ENCODE results near the gene BZW2. TPM values are rescaled to one million over a fixed set of nuclear protein-coding genes. Genes with fewer than 3 reads are reported as not detected.
A peak's percentile ranks its signal among the peaks of the same experiment; 100 is the strongest.
"Not testable (repeated sequence)": the region's sequence is repeated elsewhere in the genome, so short reads cannot be mapped to it uniquely, and the experiment has no call there.

Gene BZW2
- total and polyA plus RNA-seq, 7 donors: 83.7 to 163 (median 133) TPM

DNA sequence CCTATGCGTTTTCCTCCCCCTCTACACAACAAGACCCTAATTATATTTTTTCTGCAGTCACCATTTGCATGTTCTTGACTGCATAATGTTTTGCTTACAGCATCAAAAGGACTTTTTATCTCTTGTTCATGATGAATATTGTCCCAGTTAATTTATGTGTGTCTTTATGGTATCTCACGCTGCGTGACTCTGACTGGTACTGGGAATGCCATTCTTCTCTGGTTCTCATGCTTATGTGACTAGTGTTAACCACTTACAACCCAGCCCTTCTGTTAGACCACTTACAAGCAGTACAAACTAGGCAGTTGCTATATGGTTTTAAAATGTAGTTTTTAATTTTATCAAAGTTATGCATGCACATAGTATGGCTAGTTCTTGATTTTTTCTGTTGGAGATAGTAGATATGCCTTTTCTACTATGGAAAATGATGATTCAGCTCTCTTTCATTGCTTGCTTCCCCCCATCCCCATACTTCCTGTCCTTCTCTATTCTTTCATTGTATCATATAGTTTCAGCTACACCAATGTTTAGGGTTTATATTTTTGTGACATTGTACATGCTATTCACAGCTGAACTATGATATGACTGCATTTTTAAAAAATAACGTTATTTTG, 24.9 kb downstream of the BZW2 start:
- WGBS, 3 donors: 94 to 97% (median 96%) methylated on average over 4 of the region's 4 CpGs
- TF ChIP-seq, protein P1, sequence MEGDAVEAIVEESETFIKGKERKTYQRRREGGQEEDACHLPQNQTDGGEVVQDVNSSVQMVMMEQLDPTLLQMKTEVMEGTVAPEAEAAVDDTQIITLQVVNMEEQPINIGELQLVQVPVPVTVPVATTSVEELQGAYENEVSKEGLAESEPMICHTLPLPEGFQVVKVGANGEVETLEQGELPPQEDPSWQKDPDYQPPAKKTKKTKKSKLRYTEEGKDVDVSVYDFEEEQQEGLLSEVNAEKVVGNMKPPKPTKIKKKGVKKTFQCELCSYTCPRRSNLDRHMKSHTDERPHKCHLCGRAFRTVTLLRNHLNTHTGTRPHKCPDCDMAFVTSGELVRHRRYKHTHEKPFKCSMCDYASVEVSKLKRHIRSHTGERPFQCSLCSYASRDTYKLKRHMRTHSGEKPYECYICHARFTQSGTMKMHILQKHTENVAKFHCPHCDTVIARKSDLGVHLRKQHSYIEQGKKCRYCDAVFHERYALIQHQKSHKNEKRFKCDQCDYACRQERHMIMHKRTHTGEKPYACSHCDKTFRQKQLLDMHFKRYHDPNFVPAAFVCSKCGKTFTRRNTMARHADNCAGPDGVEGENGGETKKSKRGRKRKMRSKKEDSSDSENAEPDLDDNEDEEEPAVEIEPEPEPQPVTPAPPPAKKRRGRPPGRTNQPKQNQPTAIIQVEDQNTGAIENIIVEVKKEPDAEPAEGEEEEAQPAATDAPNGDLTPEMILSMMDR (IDR thresholded peaks at IDR 0.05): no peak
- no peak overlapping the region for H3K4me3 ChIP-seq
- H3K27ac ChIP-seq: peak overlapping the region; percentile 70
- peaks cover 37% of the 10 kb centered on the region for H3K4me1 ChIP-seq
- intact Hi-C loops (cut with DNase I): loop anchor here in 1 of 2 donors (5.0 kb wide), 1 partner anchor 44 kb away; no protein-coding TSS in a partner anchor
- DNase-seq (no peak), ATAC-seq (no peak)
- H3K27me3 ChIP-seq (ENCODE audit: insufficient read depth in 3 of 3, low read length in 2 of 3): no peaks in the 10 kb centered on the region
- H3K36me3 ChIP-seq (ENCODE audit: insufficient read depth in 1 of 2, low read depth in 1 of 2): peaks cover 5 to 28% of the 10 kb centered on the region in 2 donors
- H3K9me3 ChIP-seq: no peaks in the 10 kb centered on the region

DNA sequence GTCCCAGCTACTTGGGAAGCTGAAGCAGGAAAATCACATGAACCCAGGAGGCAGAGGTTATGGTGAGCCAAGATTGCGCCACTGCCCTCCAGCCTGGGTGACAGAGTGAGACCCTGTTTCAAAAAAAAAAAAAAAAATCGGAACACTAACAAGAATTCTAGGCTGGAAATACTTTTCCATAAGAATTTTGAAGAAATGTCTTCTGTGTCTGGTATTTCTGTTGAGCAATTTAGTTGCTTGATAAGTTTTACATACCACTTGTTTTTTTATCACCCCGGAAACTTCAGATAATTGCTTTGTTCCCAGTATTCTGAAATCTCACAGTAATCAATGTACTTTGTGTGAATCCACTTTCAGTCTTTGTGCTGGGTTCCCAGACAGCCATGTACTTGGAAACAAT, 25.8 kb downstream of the BZW2 start:
- TF ChIP-seq, protein P1 (IDR thresholded peaks at IDR 0.05): no peak
- Histone ChIP-seq H3K9me3 (no peaks in the 10 kb centered on the region), H3K4me1 (peaks cover 37% of the 10 kb centered on the region), H3K36me3 (ENCODE audit: insufficient read depth in 1 of 2, low read depth in 1 of 2) (peaks cover 7 to 29% of the 10 kb centered on the region in 2 donors), H3K27ac (no peak overlapping the region), H3K4me3 (no peak overlapping the region), H3K27me3 (ENCODE audit: insufficient read depth in 3 of 3, low read length in 2 of 3) (no peaks in the 10 kb centered on the region)
- intact Hi-C loops (cut with DNase I): loop anchor here in 1 of 2 donors (5.0 kb wide), 1 partner anchor 45 kb away; no protein-coding TSS in a partner anchor
- ATAC-seq: no peak
- no peak for DNase-seq
- WGBS, 3 donors: 95 to 98% (median 96%) methylated on average over 3 of the region's 3 CpGs

DNA sequence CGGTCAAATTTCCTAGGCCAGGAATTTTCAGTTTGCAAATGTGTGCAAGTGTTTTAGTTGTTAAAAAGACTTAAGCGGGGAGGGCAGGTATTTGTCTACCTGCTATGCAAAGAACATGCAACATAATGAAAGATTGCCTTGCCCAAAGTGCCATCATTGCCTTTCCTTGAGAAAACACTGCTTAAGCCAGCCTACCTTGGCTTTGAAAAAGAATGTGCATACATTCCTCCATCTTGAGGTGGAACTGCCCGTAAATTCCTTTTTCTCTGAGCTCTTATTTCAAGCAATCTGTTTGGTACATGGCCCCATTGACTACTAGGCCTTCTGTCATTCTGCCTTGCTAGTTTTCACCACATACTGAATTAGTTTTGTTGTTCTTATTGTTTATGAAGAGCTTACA, 29.3 kb downstream of the BZW2 start:
- intact Hi-C loops (cut with DNase I): no loop called here
- DNase-seq (no peak), ATAC-seq (no peak)
- TF ChIP-seq, protein P1 (IDR thresholded peaks at IDR 0.05): no peak
- Histone ChIP-seq H3K27me3 (ENCODE audit: insufficient read depth in 3 of 3, low read length in 2 of 3) (no peaks in the 10 kb centered on the region), H3K4me3 (no peak overlapping the region), H3K4me1 (peaks cover 9% of the 10 kb centered on the region), H3K27ac (no peak overlapping the region), H3K36me3 (ENCODE audit: insufficient read depth in 1 of 2, low read depth in 1 of 2) (peaks cover 7 to 54% of the 10 kb centered on the region in 2 donors), H3K9me3 (no peaks in the 10 kb centered on the region)
- 91 to 97% (median 94%) methylated on average over 3 of the region's 3 CpGs for WGBS, 3 donors

DNA sequence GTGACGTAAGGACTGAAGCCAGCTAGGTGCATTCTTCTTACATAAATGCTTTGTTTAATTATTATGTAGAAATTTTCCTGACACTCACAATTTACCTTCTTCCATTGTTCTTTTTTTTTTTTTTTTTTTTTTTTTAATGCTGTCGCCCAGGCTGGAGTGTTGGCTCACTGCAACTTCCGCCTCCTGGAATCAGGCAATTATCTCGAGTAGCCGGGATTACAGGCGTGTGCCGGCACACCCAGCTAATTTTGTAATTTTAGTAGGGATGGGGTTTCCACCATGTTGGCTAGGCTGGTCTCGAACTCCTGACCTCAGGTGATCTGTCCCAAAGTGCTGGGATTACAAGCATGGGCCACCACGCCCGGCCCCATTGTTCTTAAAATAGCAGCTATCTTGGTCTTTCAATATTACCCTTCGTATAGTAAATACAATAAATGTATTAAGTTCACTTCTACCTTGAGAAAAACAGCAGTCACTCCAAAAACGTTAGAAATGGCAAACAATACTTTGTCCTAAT, 32.1 kb downstream of the BZW2 start:
- H3K9me3 ChIP-seq: no peaks in the 10 kb centered on the region
- TF ChIP-seq, protein P1 (IDR thresholded peaks at IDR 0.05): no peak
- H3K4me1 ChIP-seq: no peaks in the 10 kb centered on the region
- DNase-seq (no peak), ATAC-seq (no peak)
- H3K27ac ChIP-seq: no peak overlapping the region
- 65 to 87% (median 78%) methylated on average over 12 of the region's 12 CpGs for WGBS, 3 donors
- no peak overlapping the region for H3K4me3 ChIP-seq
- H3K27me3 ChIP-seq (ENCODE audit: insufficient read depth in 3 of 3, low read length in 2 of 3): no peaks in the 10 kb centered on the region
- intact Hi-C loops (cut with DNase I): no loop called here
- H3K36me3 ChIP-seq (ENCODE audit: insufficient read depth in 1 of 2, low read depth in 1 of 2): peaks cover 14 to 82% of the 10 kb centered on the region in 2 donors

DNA sequence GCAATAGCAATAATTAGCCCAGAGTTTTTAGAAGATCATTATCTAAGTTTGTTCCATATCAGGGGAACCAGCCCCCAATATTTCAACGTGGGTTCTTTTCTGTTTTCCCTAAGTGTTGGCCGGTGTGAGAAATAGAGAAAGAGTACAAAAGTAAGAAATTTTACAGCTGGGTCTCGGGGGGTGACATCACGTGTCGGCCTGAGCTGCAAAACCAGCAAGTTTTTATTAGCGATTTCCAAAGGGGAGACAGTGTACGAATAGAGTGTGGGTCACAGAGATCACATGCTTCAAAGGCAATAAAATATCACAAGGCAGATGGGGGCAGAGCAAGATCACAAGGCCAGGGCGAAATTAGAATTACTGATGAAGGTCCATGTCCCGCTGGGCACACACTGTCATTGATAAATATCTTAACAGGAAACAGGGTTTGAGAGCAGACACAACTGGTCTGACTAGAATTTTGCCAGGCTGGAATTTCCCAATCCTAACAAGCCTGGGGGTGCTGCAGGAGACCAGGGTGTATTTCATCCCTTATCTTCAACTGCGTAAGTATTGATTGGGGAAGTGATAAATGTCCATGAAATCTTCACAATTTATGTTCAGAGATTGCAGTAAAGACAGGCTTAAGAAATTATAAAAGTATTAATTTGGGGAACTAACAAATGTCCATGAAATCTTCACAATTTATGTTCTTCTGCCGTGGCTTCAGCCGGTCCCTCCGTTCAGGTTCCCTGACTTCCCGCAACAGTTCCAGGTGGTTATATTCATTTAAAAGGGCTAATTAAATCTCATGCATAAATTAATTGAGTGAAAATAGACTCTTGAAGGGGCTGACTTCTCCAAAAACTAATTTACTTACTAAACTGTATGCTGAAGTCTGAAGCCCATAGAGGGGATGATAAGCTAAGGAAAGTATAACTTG, 32.9 kb downstream of the BZW2 start:
- H3K4me3 ChIP-seq; H3K27me3 ChIP-seq (ENCODE audit: insufficient read depth in 3 of 3, low read length in 2 of 3); intact Hi-C loops (cut with DNase I); H3K27ac ChIP-seq; DNase-seq; H3K9me3 ChIP-seq; ATAC-seq; H3K4me1 ChIP-seq: not testable (repeated sequence)
- H3K36me3 ChIP-seq (ENCODE audit: insufficient read depth in 1 of 2, low read depth in 1 of 2): peaks cover 14 to 90% of the 10 kb centered on the region in 2 donors
- 86 to 88% (median 86%) methylated on average over 14 of the region's 14 CpGs for WGBS, 3 donors
